HEK293 (cell line): ENCODE measurements around the gene KIF14.

ENCODE experiments used
- CTCF ChIA-PET: fragments of 350-600 bp; formaldehyde crosslinking; extraction: SDS; loops from one replicate; lab custom pipeline; 2021; ENCODE audit warnings: antibody characterized with exemption; lab: Yijun Ruan, JAX
- POLR2A ChIA-PET: fragments of 300-600 bp; formaldehyde crosslinking; extraction: SDS; loops from one replicate; lab custom pipeline; 2020; ENCODE audit warnings: antibody characterized with exemption, inconsistent platforms; lab: Yijun Ruan, JAX
- H3K27ac ChIP-seq: fragments of 200-500 bp; sonication (Bioruptor generic); 2 replicates; pipeline ENCODE4 v1.5.1; 2014; ENCODE audit warnings: low read depth, low read length, control low read depth, inconsistent platforms; ENCODE audit errors: extremely low read depth
- H3K36me3 ChIP-seq, 2 experiments: fragments of 200-500 bp in 1 of 2; sonication (Bioruptor generic) in 1 of 2; 1 replicate in 1 of 2; 2 replicates in 1 of 2; pipeline ENCODE4 v1.5.1; 2014 to 2017; ENCODE audit warnings: inconsistent platforms in 2 of 2, low read length in 2 of 2; ENCODE audit not compliant: control insufficient read depth in 2 of 2, insufficient read depth in 1 of 2
- H3K4me1 ChIP-seq: fragments of 200-500 bp; sonication (Bioruptor generic); 2 replicates; pipeline ENCODE4 v1.5.1; 2014; ENCODE audit warnings: mild to moderate bottlenecking, low read length, inconsistent platforms; ENCODE audit not compliant: control insufficient read depth, insufficient read depth
- H3K4me3 ChIP-seq: 2 replicates; pipeline ENCODE4 v1.5.1; 2011; ENCODE audit warnings: low read depth, mild to moderate bottlenecking, control low read depth, low read length, moderate library complexity
- H3K9me3 ChIP-seq: fragments of 200-500 bp; sonication (Bioruptor generic); 2 replicates; pipeline ENCODE4 v1.5.1; 2014; ENCODE audit warnings: low read depth, low read length, inconsistent platforms; ENCODE audit not compliant: control insufficient read depth, insufficient read depth
- CTCF ChIP-seq: fragments of 450-650 bp; formaldehyde crosslinking; IDR thresholded peaks from 2 replicates; pipeline ENCODE4 v1.5.1; 2016; ENCODE audit warnings: missing biosample characterization, missing genetic modification characterization
- ELK4 ChIP-seq: IDR thresholded peaks from 2 replicates; pipeline ENCODE4 v1.6.1; 2011; ENCODE audit warnings: mild to moderate bottlenecking, low read depth, low read length, borderline replicate concordance
- FEZF1 ChIP-seq: fragments of 450-650 bp; formaldehyde crosslinking; IDR thresholded peaks from 2 replicates; pipeline ENCODE4 v1.5.1; 2016; ENCODE audit warnings: missing biosample characterization, missing genetic modification characterization
- GLI4 ChIP-seq: fragments of 450-650 bp; formaldehyde crosslinking; IDR thresholded peaks from 2 replicates; pipeline ENCODE4 v1.5.1; 2016; ENCODE audit warnings: missing biosample characterization, missing genetic modification characterization
- HOXA7 ChIP-seq: sonication (generic); formaldehyde crosslinking; IDR thresholded peaks from 2 replicates; pipeline ENCODE4 v1.8.1; 2022; ENCODE audit warnings: missing genetic modification reagents, borderline replicate concordance
- PRDM1 ChIP-seq: fragments of 450-650 bp; formaldehyde crosslinking; IDR thresholded peaks from 2 replicates; pipeline ENCODE4; 2016; ENCODE audit warnings: missing biosample characterization, missing genetic modification characterization
- SCRT2 ChIP-seq: fragments of 450-650 bp; formaldehyde crosslinking; IDR thresholded peaks from 2 replicates; pipeline ENCODE4 v1.5.1; 2016; ENCODE audit warnings: missing biosample characterization, missing genetic modification characterization
- YY2 ChIP-seq: fragments of 450-650 bp; formaldehyde crosslinking; IDR thresholded peaks from 2 replicates; pipeline ENCODE4 v1.5.1; 2016; ENCODE audit warnings: missing biosample characterization, missing genetic modification characterization
- ZFP69B ChIP-seq: fragments of 450-650 bp; formaldehyde crosslinking; IDR thresholded peaks from 2 replicates; pipeline ENCODE4 v1.5.1; 2016; ENCODE audit warnings: missing biosample characterization, missing genetic modification characterization
- ZNF239 ChIP-seq: fragments of 450-650 bp; formaldehyde crosslinking; IDR thresholded peaks from 2 replicates; pipeline ENCODE4 v1.5.1; 2016; ENCODE audit warnings: missing biosample characterization, missing genetic modification characterization
- ZNF26 ChIP-seq: fragments of 450-650 bp; formaldehyde crosslinking; IDR thresholded peaks from 2 replicates; pipeline ENCODE4 v1.5.1; 2016; ENCODE audit warnings: missing biosample characterization, missing genetic modification characterization
- ZNF391 ChIP-seq: fragments of 450-650 bp; formaldehyde crosslinking; IDR thresholded peaks from 2 replicates; pipeline ENCODE4 v1.5.1; 2016; ENCODE audit warnings: low read depth, missing biosample characterization, missing genetic modification characterization, borderline replicate concordance
- ZNF433 ChIP-seq: fragments of 450-650 bp; formaldehyde crosslinking; IDR thresholded peaks from 2 replicates; pipeline ENCODE4 v1.5.1; 2016; ENCODE audit warnings: missing biosample characterization, missing genetic modification characterization, low read depth
- ZNF514 ChIP-seq: fragments of 450-650 bp; formaldehyde crosslinking; IDR thresholded peaks from 2 replicates; pipeline ENCODE4 v1.5.1; 2016; ENCODE audit warnings: missing biosample characterization, missing genetic modification characterization
- ZNF544 ChIP-seq: fragments of 450-650 bp; formaldehyde crosslinking; IDR thresholded peaks from 2 replicates; pipeline ENCODE4 v1.5.0; 2017; ENCODE audit warnings: missing biosample characterization, missing genetic modification characterization
- ZNF555 ChIP-seq: fragments of 450-650 bp; formaldehyde crosslinking; conservative IDR thresholded peaks from 2 replicates; pipeline ENCODE4 v1.5.1; 2017; ENCODE audit warnings: missing biosample characterization, mild to moderate bottlenecking, missing genetic modification characterization, inconsistent platforms
- ZNF621 ChIP-seq: fragments of 450-650 bp; formaldehyde crosslinking; IDR thresholded peaks from 2 replicates; pipeline ENCODE4 v1.5.1; 2017; ENCODE audit warnings: missing biosample characterization, missing genetic modification characterization
- ZNF677 ChIP-seq: fragments of 450-650 bp; IDR thresholded peaks from 2 replicates; pipeline ENCODE4 v1.5.0; 2018; ENCODE audit warnings: missing biosample characterization, mild to moderate bottlenecking, missing genetic modification characterization, moderate library complexity
- ZNF768 ChIP-seq: fragments of 450-650 bp; formaldehyde crosslinking; IDR thresholded peaks from 2 replicates; pipeline ENCODE4 v1.5.1; 2018; ENCODE audit warnings: missing biosample characterization, mild to moderate bottlenecking, missing genetic modification characterization
- ZNF792 ChIP-seq: fragments of 450-650 bp; formaldehyde crosslinking; IDR thresholded peaks from 2 replicates; pipeline ENCODE4 v1.5.1; 2016; ENCODE audit warnings: missing biosample characterization, missing genetic modification characterization
- ZNF843 ChIP-seq: fragments of 450-650 bp; formaldehyde crosslinking; IDR thresholded peaks from 2 replicates; pipeline ENCODE4 v1.5.1; 2016; ENCODE audit warnings: missing biosample characterization, missing genetic modification characterization
- ZSCAN18 ChIP-seq: fragments of 450-650 bp; formaldehyde crosslinking; IDR thresholded peaks from 2 replicates; pipeline ENCODE4 v1.5.1; 2016; ENCODE audit warnings: missing biosample characterization, missing genetic modification characterization
- TF ChIP-seq, protein P1 (sequence below): fragments of 450-650 bp; formaldehyde crosslinking; IDR thresholded peaks from 2 replicates; pipeline ENCODE4 v1.5.1; 2016; ENCODE audit warnings: missing biosample characterization, missing genetic modification characterization
- TF ChIP-seq, protein P2 (sequence below): fragments of 450-650 bp; formaldehyde crosslinking; IDR thresholded peaks from 2 replicates; pipeline ENCODE4 v1.5.1; 2017; ENCODE audit warnings: missing biosample characterization, missing genetic modification characterization
- TF ChIP-seq, protein P3 (sequence below): fragments of 450-650 bp; formaldehyde crosslinking; IDR thresholded peaks from 2 replicates; pipeline ENCODE4 v1.5.1; 2017; ENCODE audit warnings: missing biosample characterization, missing genetic modification characterization
- TF ChIP-seq, protein P4 (sequence below): fragments of 450-650 bp; formaldehyde crosslinking; conservative IDR thresholded peaks from 2 replicates; pipeline ENCODE4 v1.5.1; 2016; ENCODE audit warnings: low read depth, missing biosample characterization, missing genetic modification characterization

Gene KIF14

GRCh38 chr1:200506471-200506870 is 114.1 kb downstream of the KIF14 start:
- POLR2A ChIA-PET, result no interaction called here
- Histone ChIP-seq H3K36me3 (no peaks in the 10 kb centered on the region), H3K27ac (no peak overlapping the region), H3K4me1 (no peaks in the 10 kb centered on the region), H3K4me3 (no peak overlapping the region), H3K9me3 (no peaks in the 10 kb centered on the region)
- CTCF ChIA-PET, result interaction anchor here (0.6 to 1.4 kb wide), 3 partner anchors 227 to 1250 kb away, joined by 3 read pairs; no protein-coding TSS in a partner anchor
- peak; percentile 33; the same call in 1 of the 2 replicates for TF ChIP-seq PRDM1
- TF ChIP-seq ZNF544 (tag by site-specific recombination), result no peak
- no peak for TF ChIP-seq HOXA7
- TF ChIP-seq ZNF677 (tag by site-specific recombination), result no peak
- no peak for TF ChIP-seq ZNF768 (tag by site-specific recombination)
- peak; percentile 65 for TF ChIP-seq SCRT2 (tag by site-specific recombination)
- peak; percentile 53; the same call in 1 of the 2 replicates for TF ChIP-seq YY2
- TF ChIP-seq ZNF555 (tag by site-specific recombination), result no peak
- TF ChIP-seq ZNF514 (tag by site-specific recombination), result no peak
- TF ChIP-seq, protein P1, sequence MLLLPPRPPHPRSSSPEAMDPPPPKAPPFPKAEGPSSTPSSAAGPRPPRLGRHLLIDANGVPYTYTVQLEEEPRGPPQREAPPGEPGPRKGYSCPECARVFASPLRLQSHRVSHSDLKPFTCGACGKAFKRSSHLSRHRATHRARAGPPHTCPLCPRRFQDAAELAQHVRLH, result no peak
- no peak for TF ChIP-seq ZNF792 (tag by site-specific recombination)
- TF ChIP-seq ZSCAN18 (tag by site-specific recombination), result no peak
- TF ChIP-seq, protein P2, sequence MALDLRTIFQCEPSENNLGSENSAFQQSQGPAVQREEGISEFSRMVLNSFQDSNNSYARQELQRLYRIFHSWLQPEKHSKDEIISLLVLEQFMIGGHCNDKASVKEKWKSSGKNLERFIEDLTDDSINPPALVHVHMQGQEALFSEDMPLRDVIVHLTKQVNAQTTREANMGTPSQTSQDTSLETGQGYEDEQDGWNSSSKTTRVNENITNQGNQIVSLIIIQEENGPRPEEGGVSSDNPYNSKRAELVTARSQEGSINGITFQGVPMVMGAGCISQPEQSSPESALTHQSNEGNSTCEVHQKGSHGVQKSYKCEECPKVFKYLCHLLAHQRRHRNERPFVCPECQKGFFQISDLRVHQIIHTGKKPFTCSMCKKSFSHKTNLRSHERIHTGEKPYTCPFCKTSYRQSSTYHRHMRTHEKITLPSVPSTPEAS (tag by site-specific recombination), result no peak
- no peak for TF ChIP-seq ZFP69B (tag by site-specific recombination)
- no peak for TF ChIP-seq ZNF621 (tag by site-specific recombination)
- TF ChIP-seq ZNF843 (tag by site-specific recombination), result 0 out of 2 replicates have a peak, but pooled peaks have one; percentile 11
- TF ChIP-seq ZNF239, result no peak
- TF ChIP-seq ELK4, result no peak
- TF ChIP-seq, protein P3, sequence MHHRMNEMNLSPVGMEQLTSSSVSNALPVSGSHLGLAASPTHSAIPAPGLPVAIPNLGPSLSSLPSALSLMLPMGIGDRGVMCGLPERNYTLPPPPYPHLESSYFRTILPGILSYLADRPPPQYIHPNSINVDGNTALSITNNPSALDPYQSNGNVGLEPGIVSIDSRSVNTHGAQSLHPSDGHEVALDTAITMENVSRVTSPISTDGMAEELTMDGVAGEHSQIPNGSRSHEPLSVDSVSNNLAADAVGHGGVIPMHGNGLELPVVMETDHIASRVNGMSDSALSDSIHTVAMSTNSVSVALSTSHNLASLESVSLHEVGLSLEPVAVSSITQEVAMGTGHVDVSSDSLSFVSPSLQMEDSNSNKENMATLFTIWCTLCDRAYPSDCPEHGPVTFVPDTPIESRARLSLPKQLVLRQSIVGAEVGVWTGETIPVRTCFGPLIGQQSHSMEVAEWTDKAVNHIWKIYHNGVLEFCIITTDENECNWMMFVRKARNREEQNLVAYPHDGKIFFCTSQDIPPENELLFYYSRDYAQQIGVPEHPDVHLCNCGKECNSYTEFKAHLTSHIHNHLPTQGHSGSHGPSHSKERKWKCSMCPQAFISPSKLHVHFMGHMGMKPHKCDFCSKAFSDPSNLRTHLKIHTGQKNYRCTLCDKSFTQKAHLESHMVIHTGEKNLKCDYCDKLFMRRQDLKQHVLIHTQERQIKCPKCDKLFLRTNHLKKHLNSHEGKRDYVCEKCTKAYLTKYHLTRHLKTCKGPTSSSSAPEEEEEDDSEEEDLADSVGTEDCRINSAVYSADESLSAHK (tag by site-specific recombination), result no peak
- TF ChIP-seq CTCF, result 0 out of 2 replicates have a peak, but pooled peaks have one; percentile 10
- TF ChIP-seq GLI4 (tag by site-specific recombination), result no peak
- TF ChIP-seq FEZF1, result peak; percentile 67
- no peak for TF ChIP-seq ZNF26 (tag by site-specific recombination)
- TF ChIP-seq, protein P4, sequence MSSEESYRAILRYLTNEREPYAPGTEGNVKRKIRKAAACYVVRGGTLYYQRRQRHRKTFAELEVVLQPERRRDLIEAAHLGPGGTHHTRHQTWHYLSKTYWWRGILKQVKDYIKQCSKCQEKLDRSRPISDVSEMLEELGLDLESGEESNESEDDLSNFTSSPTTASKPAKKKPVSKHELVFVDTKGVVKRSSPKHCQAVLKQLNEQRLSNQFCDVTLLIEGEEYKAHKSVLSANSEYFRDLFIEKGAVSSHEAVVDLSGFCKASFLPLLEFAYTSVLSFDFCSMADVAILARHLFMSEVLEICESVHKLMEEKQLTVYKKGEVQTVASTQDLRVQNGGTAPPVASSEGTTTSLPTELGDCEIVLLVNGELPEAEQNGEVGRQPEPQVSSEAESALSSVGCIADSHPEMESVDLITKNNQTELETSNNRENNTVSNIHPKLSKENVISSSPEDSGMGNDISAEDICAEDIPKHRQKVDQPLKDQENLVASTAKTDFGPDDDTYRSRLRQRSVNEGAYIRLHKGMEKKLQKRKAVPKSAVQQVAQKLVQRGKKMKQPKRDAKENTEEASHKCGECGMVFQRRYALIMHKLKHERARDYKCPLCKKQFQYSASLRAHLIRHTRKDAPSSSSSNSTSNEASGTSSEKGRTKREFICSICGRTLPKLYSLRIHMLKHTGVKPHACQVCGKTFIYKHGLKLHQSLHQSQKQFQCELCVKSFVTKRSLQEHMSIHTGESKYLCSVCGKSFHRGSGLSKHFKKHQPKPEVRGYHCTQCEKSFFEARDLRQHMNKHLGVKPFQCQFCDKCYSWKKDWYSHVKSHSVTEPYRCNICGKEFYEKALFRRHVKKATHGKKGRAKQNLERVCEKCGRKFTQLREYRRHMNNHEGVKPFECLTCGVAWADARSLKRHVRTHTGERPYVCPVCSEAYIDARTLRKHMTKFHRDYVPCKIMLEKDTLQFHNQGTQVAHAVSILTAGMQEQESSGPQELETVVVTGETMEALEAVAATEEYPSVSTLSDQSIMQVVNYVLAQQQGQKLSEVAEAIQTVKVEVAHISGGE (tag by site-specific recombination), result no peak
- TF ChIP-seq ZNF433 (tag by site-specific recombination), result no peak
- no peak for TF ChIP-seq ZNF391 (tag by site-specific recombination)
